GM20000 (cell line): Measurements from ENCODE around the gene STK32A.
"Not testable (repeated sequence)": the region's sequence is repeated elsewhere in the genome, so short reads cannot be mapped to it uniquely, and the experiment has no call there.

Experiments used
- DNase-seq: peaks from one replicate; pipeline ENCODE4 v3.0.0; 2012; ENCODE audit warnings: low spot score
- CTCF ChIP-seq: IDR thresholded peaks from 2 replicates; pipeline ENCODE4 v1.5.1; 2012; ENCODE audit warnings: mild to moderate bottlenecking, control low read depth; ENCODE audit errors: extremely low read depth, missing control alignments

STK32A gene

GRCh38 chr5:147225938-147226337 lies 8.9 kb upstream of the STK32A start:
- no peak for TF ChIP-seq CTCF
- no peak for DNase-seq

- TF ChIP-seq CTCF, result no peak
- DNase-seq, result no peak
Observed at GRCh38 chr5:147226512-147226911, 8.3 kb upstream of the STK32A start.

GRCh38 chr5:147234239-147234824 lies 494 bp upstream of the STK32A start:
- no peak for DNase-seq
- no peak for TF ChIP-seq CTCF

GRCh38 chr5:147240266-147240985 lies 5.6 kb downstream of the STK32A start:
- no peak for TF ChIP-seq CTCF
- DNase-seq, result no peak

GRCh38 chr5:147243238-147243637 lies 8.4 kb downstream of the STK32A start:
- not testable (repeated sequence) for DNase-seq

- TF ChIP-seq CTCF, result no peak
- DNase-seq, result no peak
Observed at GRCh38 chr5:147245381-147246165, 10.7 kb downstream of the STK32A start.

GRCh38 chr5:147248561-147248960 lies 13.7 kb downstream of the STK32A start:
- no peak for TF ChIP-seq CTCF
- no peak for DNase-seq
